Type B pancreatic cell (in vitro differentiated cells): Measurements from ENCODE around the gene DOK4. TPM values are rescaled to one million over a fixed set of nuclear protein-coding genes. Genes with fewer than 3 reads are reported as not detected.

Experiments used
- DNase-seq: peaks from one replicate; pipeline ENCODE4 v3.0.0; 2021; ENCODE audit warnings: mixed read lengths; ENCODE audit not compliant: unreplicated experiment; ENCODE audit errors: extremely low spot score
- H3K27ac Mint-ChIP-seq: 2 replicates; pipeline ENCODE4 v1.8.0; 2021; ENCODE audit warnings: mild to moderate bottlenecking, mixed read lengths
- H3K27me3 Mint-ChIP-seq: 2 replicates; pipeline ENCODE4 v1.8.0; 2021; ENCODE audit warnings: mixed read lengths
- H3K36me3 Mint-ChIP-seq: 2 replicates; pipeline ENCODE4 v1.8.0; 2021; ENCODE audit warnings: mixed read lengths
- H3K4me1 Mint-ChIP-seq: one replicate; pipeline ENCODE4 v1.8.0; 2021; ENCODE audit warnings: mixed read lengths; ENCODE audit not compliant: unreplicated experiment
- H3K4me3 Mint-ChIP-seq: 2 replicates; pipeline ENCODE4 v1.8.0; 2021; ENCODE audit warnings: mild to moderate bottlenecking, mixed read lengths
- H3K9me3 Mint-ChIP-seq: 2 replicates; pipeline ENCODE4 v1.8.0; 2021; ENCODE audit warnings: mixed read lengths
- CTCF ChIP-seq: fragments of 200-600 bp; sonication (generic); conservative IDR thresholded peaks from 2 replicates; pipeline ENCODE4 v1.5.0; 2021; ENCODE audit warnings: antibody characterized with exemption, mild to moderate bottlenecking
- total RNA-seq: library from RNA; stranded (reverse); gene quantifications from 2 replicates; pipeline ENCODE4 v1.2.1, GENCODE V29; 2021; ENCODE audit warnings: low replicate concordance

The DOK4 gene
- total RNA-seq, 1 donor from 2014 or later = 33.3 TPM

DNA sequence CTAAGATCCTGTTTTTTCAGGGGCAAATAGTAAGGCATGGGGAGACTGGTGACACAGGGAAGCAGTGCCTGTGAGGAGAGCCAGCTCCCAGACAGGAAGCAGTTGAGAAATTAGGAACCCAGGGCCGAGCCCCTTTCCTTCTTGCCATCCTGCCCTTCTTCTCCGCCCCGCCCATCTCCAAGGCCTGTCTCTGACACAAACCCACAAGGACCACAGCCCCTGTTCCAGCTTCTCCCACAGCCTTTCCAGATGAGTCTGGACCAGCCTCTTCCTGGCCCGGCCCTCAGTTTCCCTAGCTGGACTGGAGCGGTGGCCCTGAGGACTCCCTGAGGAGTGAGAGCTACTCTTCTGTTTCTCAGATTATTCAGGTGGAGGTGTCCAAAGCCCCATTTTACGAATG, 40.2 kb upstream of the DOK4 start:
- H3K9me3 Mint-ChIP-seq = no peaks in the 10 kb centered on the region

DNA sequence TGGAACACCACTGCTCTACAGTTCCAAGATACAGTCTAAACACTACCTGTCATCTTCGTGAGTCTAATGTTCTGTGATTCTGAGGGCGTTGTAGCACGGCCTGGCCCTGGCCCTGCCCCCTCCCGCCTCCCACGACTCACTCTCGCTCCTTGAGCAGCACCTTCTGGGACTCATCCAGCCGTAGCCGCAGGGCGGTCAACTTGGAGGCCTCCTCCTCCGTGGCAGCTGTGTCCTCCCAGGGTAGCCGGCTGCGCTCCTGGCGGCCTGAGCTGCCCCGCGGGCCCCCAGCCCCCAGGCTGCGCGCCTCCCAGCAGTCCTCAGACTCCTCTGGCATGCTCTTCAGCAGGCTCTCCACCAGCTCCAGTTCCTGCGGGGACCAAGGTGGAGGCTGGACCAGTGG, 39.5 kb upstream of the DOK4 start:
- no peak for TF ChIP-seq CTCF
- peaks cover 20% of the 10 kb centered on the region for H3K27me3 Mint-ChIP-seq

More for the DNA sequence above, 40.2 kb upstream of the DOK4 start:
- Mint-ChIP-seq H3K27me3 (peaks cover 27% of the 10 kb centered on the region), H3K27ac (no peak overlapping the region), H3K36me3 (no peaks in the 10 kb centered on the region), H3K4me3 (no peak overlapping the region), H3K4me1 (peaks cover 15% of the 10 kb centered on the region)
- TF ChIP-seq CTCF = no peak
- DNase-seq = no peak

GRCh38 chr16:57522960-57523359, 36.7 kb upstream of the DOK4 start:
- peaks cover 8% of the 10 kb centered on the region for H3K36me3 Mint-ChIP-seq
- no peaks in the 10 kb centered on the region for H3K4me1 Mint-ChIP-seq
- peaks cover under 1% of the 10 kb centered on the region for H3K27me3 Mint-ChIP-seq
- TF ChIP-seq CTCF = no peak
- DNase-seq = no peak
- no peak overlapping the region for H3K4me3 Mint-ChIP-seq
- no peaks in the 10 kb centered on the region for H3K9me3 Mint-ChIP-seq
- no peak overlapping the region for H3K27ac Mint-ChIP-seq

More for the DNA sequence above, 39.5 kb upstream of the DOK4 start:
- H3K4me1 Mint-ChIP-seq = peaks cover 8% of the 10 kb centered on the region
- H3K9me3 Mint-ChIP-seq = no peaks in the 10 kb centered on the region
- no peak overlapping the region for H3K27ac Mint-ChIP-seq
- no peaks in the 10 kb centered on the region for H3K36me3 Mint-ChIP-seq
- DNase-seq = no peak
- no peak overlapping the region for H3K4me3 Mint-ChIP-seq

- peak; percentile 88 for DNase-seq
- Mint-ChIP-seq H3K4me1 (peaks cover 8% of the 10 kb centered on the region), H3K36me3 (peaks cover 16% of the 10 kb centered on the region), H3K9me3 (no peaks in the 10 kb centered on the region), H3K27ac (no peak overlapping the region), H3K27me3 (no peaks in the 10 kb centered on the region), H3K4me3 (no peak overlapping the region)
- peak; percentile 98 for TF ChIP-seq CTCF
Observed at GRCh38 chr16:57519796-57520360, 33.6 kb upstream of the DOK4 start.

GRCh38 chr16:57518922-57519321, 32.6 kb upstream of the DOK4 start:
- DNase-seq = no peak
- no peaks in the 10 kb centered on the region for H3K27me3 Mint-ChIP-seq
- no peak overlapping the region for H3K4me3 Mint-ChIP-seq
- TF ChIP-seq CTCF = no peak
- H3K9me3 Mint-ChIP-seq = no peaks in the 10 kb centered on the region
- H3K27ac Mint-ChIP-seq = peak overlapping the region; percentile 39
- peaks cover 11% of the 10 kb centered on the region for H3K4me1 Mint-ChIP-seq
- peaks cover 16% of the 10 kb centered on the region for H3K36me3 Mint-ChIP-seq

DNA sequence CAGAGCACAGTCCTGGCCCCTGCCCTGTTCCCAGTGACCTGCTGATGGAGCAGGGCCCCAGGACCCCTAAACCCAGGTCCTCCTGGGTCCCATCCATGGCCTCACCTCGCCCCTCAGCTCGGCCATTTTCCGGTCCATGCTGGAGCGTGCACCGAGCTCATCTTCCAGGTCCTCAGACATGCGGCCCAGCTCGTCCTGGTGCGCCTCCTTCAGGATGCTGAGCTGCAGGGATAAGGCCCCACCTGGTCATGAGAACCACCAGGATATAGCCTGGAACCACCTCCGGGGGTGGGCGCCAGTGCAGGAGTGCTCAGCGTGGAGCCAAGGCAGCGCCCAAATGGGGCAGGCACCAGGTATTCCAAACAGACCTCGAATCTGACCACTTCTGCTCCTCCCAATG, 32.2 kb upstream of the DOK4 start:
- no peak for DNase-seq
- Mint-ChIP-seq H3K9me3 (no peaks in the 10 kb centered on the region), H3K27ac (peak overlapping the region; percentile 39), H3K27me3 (no peaks in the 10 kb centered on the region), H3K36me3 (peaks cover 16% of the 10 kb centered on the region), H3K4me3 (no peak overlapping the region), H3K4me1 (peaks cover 15% of the 10 kb centered on the region)
- TF ChIP-seq CTCF = no peak
